T-helper 1 cell treated with Interleukin-12 subunit alpha and Interleukin-12 subunit beta and Interleukin-4 antibody, amounts not matched to agents 30 ng/mL and 1 ng/mL, for 36 hours (primary cell): ENCODE data around the gene PGM2. TPM values are rescaled to one million over a fixed set of nuclear protein-coding genes. Genes with fewer than 3 reads are reported as not detected.
"Not testable (repeated sequence)": the region's sequence is repeated elsewhere in the genome, so short reads cannot be mapped to it uniquely, and the experiment has no call there.

Experiments
- intact Hi-C: fragments of 100-400 bp; cut with micrococcal nuclease; formaldehyde crosslinking; loops from one replicate; pipeline ENCODE4 v1.15.1; 2024
- total RNA-seq: library from RNA; stranded (reverse); gene quantifications from 2 replicates; pipeline ENCODE4 v1.2.3, GENCODE V29; 2022

The PGM2 gene
- total RNA-seq, 1 donor from 2014 or later, result 39.8 TPM

GRCh38 chr4:37816006-37816405 is 10.5 kb upstream of the PGM2 start:
- intact Hi-C loops, result loop anchor here (1.0 kb wide), 1 partner anchor 10 kb away; the partner anchor contains the start of gene PGM2

GRCh38 chr4:37816719-37817118 is 9.8 kb upstream of the PGM2 start:
- intact Hi-C loops, result loop anchor here (1.0 kb wide), 1 partner anchor 10 kb away; the partner anchor contains the start of gene PGM2

DNA sequence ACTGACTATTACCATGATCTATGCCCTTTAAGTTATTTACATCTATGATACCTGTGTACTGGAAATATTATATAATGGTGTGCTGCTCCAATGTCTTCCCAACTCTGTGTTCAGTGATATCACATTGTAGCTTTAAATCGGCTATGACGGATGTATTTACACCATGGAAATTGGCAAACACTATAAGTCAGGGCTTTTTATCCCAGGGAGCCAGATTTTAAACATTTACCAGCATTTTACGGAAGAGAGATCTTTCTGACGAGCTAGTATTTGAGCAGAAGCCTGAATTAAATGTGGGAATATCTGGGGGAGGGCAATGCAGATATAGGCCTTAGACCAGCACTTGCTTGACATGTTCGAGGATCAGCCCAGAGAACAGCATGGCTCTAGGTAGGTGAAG is 7.7 kb upstream of the PGM2 start:
- intact Hi-C loops, result no loop called here

- intact Hi-C loops, result not testable (repeated sequence)
Measured at GRCh38 chr4:37820458-37820857, 6.0 kb upstream of the PGM2 start.

DNA sequence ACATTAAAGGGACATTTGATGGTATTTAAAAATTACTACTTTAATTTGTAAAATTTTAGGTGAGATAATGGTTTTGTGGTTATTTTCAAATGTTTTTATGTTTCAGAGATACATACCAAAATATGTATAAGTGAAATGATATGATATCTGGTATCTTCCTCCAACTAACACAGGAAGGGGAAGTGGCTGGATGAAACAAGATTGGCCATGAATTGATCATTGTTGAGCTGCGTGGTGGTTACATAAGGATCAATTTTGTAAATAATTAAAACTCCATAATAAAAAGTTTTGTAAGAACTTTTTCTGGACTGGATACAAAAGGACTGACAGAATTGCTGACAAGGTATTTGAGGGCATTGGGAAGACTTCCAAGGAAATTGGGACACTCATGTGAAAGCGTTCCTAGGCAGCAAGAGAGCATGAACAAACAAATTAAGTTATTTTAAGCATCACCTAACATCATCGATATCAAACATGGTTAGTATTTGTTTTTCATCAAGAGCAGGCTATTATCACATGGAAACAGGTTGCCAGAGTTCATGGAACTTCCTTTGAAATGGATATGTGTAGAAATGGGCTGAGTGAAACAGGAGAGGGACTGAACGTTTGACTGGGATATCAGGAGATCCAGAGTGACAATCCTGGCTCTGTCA is 4.4 kb upstream of the PGM2 start:
- intact Hi-C loops, result no loop called here

DNA sequence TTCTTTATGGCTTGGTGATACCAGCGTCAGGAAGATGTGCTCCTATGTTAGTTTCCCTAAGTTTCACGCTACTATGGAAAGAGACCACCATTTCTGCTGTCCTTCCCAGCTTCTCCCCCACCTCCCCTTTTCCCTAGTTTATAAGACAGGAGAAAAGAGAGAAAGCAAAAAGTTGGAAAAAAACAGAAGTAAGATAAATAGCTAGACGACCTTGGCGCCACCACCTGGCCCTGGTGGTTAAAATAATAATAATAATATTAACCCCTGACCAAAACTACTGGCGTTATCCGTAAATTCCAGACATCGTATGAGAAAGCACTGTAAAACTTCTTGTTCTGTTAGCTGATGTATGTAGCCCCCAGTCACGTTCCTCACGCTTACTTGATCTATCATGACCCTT is 985 bp upstream of the PGM2 start:
- intact Hi-C loops, result loop anchor here (5.0 kb wide), 2 partner anchors 307 to 1538 kb away; no protein-coding TSS in a partner anchor

- intact Hi-C loops, result loop anchor here (1.0 to 5.0 kb wide), 11 partner anchors 10 to 1539 kb away; partner anchors contain the start of genes KLF3, RELL1, TBC1D1 and WDR19
Measured at GRCh38 chr4:37825968-37826294, 555 bp upstream of the PGM2 start.

- intact Hi-C loops, result loop anchor here (2.0 to 5.0 kb wide), 4 partner anchors 46 to 1540 kb away; partner anchors contain the start of gene KLF3
Measured at GRCh38 chr4:37827030-37827685, 672 bp downstream of the PGM2 start.

DNA sequence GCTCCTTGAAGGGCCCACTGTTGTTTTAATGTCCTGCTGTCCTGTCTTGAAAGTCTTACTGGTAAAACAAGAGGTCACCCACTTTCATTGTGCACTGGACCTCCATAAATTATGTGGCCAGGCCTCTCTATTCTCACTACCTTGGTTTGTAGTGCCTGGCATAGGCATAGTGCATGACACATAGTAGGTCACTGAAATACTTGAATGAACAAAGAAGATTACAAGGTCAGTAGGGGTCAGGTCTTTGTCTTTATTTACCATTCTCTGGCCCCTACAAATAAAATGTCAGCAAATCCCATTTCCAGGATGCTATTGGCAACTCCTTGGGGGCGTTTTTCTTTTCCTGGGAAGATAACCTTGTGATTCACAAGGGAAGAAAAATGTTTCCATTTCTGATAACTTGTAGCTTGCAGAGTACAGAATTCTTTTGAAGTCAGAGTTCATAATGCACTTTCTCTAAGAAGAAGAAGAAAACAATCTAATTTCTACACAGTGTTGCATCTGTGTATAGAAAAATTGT is 1.4 kb downstream of the PGM2 start:
- intact Hi-C loops, result loop anchor here (2.0 to 5.0 kb wide), 4 partner anchors 45 to 1541 kb away; partner anchors contain the start of gene KLF3

DNA sequence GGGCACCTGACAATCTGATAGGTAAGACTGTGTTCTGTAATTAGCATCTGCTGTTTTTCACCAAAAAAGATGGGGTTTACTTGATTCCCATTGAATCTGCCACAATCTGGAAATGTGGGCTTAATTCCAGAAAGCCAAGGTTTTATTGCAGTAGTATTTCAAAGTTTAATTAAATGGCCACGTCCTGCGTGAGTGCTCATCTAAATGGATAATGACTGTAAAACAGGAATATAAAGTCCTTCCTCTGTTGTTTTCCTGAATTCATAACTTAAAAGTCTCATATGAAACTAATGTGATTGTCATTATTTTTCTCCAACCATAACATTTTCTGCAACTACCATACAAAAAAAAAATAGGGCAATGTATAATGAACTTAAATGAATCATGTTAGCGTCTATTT is 2.4 kb downstream of the PGM2 start:
- intact Hi-C loops, result loop anchor here (5.0 kb wide), 2 partner anchors 303 to 1542 kb away; no protein-coding TSS in a partner anchor

DNA sequence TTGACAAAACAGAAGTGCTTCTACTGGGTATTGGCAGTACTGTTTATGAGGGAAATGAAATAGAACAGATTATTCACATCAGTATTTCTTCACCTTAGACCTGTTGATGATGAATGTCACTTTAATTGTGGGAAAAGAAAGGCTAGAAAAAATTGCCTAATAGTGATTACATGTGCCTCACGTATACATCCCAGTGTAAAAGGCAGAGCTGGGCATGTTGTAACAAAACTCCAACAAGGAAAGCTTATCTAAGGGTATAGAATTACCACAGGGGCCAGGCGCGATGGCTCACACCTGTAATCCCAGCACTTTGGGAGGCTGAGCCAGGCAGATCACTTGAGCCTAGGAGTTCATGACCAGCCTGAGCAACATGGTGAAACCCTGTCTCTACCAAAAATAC is 4.2 kb downstream of the PGM2 start:
- intact Hi-C loops, result no loop called here

DNA sequence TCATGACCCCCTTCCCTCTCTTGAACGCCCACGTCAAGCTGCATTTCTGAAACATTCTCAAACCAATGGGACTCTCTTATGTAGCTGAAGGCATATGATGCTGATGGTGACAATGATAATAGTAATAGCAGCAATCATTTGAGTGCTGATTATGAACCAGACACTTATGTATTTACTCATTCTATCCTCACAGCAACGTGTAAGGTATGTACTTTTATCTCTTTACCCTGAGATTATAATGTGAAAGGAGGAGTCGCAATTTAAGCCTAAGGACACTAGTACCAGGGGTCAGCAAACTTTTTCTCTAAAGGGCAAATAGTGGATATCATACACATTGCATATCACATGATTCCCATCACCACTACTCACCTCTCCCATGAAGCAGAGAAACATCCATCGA is 8.5 kb downstream of the PGM2 start:
- intact Hi-C loops, result no loop called here

DNA sequence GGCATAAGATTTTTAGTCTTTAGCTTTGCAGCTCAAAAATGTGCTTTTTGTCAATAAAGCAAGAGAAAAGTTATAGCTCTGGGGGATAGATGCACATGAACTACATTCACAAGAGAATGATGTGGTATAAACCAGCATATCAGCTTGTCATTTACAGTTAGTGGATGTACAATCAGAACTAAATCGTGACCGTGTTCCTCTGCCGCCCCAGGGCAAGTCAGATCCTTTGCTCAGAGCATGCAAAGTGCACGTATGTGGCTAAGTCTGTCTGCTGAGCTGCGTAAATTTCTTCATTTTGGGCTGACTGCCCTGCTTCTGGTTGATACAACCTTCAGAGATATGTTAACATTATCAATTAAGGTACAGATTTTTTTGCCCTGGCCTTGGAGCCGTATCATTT is 9.3 kb downstream of the PGM2 start:
- intact Hi-C loops, result no loop called here

DNA sequence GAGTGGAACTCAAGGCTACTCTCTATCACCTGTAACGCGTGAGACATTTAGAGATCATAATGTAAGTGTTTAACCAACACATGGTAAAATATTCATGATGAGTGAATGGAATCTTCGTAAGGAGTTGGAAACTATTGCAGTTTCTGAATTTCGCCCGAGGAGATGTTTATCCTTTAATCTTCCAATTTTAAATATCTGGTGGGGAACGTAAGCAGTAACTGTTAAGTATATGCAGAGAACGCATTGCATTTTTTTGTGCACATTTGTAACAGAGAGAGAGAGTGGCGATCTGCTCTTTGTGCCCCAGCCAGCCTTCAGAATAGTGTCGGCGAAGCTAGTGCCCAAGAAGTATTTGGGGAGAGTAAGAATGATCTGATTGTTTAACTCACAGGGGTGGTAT is 9.8 kb downstream of the PGM2 start:
- intact Hi-C loops, result no loop called here

DNA sequence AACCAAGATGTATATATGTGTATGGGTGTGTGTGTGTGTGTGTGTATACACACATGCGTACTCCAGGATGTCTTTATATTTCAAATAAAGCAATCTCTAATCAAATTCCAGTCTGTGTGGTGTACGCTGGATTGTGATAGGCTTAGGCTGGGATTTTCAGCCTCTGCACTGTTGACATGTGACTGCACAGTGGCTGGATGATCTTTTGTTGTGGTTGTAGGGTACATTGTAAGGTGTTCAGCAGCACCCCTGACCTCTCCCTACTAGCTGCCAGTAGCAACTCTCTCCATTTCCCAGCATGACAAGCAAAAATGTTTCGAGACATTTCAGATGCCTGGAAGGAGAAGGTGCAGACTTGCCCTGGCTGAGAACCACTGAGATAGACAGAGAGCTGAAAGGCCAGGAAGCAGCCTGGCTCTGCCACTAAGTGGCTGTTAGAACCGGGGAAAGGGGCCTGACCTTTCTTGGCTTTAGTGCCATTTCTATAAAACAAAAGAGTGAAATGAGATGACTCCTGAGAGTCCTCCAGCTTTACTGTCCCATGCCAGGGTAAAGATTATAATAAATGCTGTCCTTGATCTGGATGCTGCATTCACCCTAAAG is 10.5 kb downstream of the PGM2 start:
- intact Hi-C loops, result no loop called here

DNA sequence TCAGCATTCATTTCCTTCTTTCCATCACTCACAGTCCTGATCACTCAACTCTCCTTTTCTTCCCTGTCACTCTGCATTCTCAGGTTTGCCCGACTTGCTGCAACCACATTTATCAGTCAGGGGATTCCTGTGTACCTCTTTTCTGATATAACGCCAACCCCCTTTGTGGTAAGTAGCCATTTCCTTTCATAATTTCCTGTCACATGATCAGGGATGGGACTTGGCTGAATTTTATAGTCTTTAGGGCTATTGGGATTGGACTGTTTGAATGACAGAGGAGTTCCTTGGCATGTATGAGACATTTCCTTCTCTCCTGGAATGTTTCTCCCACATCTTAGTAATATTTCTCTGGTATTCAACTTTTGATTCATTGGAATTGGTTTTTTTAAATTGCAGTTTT is 11.0 kb downstream of the PGM2 start:
- intact Hi-C loops, result no loop called here

DNA sequence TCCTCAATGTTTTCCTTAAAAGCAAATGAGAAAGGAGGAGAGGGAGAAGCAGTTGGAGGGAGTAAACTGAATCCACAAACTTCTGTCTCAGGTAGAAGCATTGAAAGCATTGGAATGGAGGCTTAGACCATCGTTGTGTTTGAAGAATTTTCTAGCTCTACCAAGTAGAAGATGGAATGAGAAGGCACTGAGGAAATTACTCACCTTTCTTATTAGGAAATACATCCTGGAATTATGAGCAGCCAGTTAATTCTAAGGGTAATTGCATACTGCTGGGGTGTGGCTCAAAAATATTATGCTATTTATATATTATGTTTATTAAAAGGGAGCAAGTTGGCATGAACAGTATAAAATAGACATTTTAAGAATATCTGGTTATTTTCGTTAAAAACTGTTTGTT is 12.9 kb downstream of the PGM2 start:
- intact Hi-C loops, result no loop called here

DNA sequence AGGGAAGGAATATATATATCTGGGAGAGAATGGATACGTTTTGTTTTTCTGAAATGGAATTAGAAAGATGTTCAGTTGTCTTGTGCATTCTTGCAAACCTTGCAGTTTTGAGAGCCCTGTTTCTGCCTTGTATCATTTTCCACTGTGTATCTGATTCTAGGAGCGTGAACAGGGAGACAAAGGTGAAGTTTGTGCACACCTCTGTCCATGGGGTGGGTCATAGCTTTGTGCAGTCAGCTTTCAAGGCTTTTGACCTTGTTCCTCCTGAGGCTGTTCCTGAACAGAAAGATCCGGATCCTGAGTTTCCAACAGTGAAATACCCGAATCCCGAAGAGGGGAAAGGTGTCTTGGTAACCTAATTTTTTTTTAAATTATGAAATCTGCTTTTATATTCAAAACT is 17.7 kb downstream of the PGM2 start:
- intact Hi-C loops, result no loop called here

DNA sequence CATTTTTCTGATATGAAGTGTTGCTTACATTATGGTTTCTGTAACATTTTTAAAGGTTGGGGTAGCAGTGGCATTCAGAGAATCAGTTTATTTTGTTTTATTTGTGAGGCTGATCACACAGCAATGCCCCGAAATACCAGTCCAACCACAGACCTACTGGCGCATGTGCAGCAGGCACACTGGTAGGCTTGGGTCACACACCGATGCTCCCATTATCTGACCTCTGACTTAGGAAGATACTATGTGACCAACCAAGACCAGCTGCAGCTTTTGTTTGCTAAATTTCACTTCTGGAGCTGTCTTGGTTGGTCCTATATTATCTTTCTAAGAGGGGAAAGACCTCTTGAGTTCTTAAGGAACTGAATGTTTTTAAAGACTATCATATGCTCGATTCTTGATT is 18.7 kb downstream of the PGM2 start:
- intact Hi-C loops, result no loop called here

GRCh38 chr4:37847311-37847884 is 20.9 kb downstream of the PGM2 start:
- intact Hi-C loops, result no loop called here

DNA sequence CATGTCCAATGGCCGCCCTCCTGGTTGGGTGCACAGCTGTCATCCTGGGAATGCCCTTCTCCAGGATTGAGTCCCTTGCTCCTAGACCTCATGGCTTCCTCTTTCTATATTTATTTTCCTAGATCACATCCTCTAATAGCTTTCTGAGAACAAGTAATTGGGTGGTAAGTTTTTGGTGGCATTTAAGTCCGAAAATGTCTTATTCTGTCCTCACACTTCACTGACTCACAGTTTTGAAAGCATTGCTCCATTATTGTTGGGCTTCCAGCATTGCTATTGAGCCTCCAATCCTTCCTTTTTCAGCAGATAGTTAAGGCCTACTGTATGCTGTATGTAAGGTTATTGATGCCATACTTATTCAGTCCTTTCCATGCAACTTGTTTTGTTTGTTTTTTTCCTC is 25.9 kb downstream of the PGM2 start:
- intact Hi-C loops, result no loop called here

- intact Hi-C loops, result no loop called here
Measured at GRCh38 chr4:37858112-37858511, 31.6 kb downstream of the PGM2 start.
